Putamen (tissue), 1 donor: ENCODE measurements around the gene EPS8.
"Not testable (repeated sequence)": the region's sequence is repeated elsewhere in the genome, so short reads cannot be mapped to it uniquely, and the experiment has no call there.

ENCODE experiments used
- DNase-seq: peaks from one replicate; pipeline ENCODE4 v3.0.0-alpha.2; 2016; ENCODE audit warnings: low spot score

The EPS8 gene

GRCh38 chr12:15756822-15757221 lies 32.4 kb downstream of the EPS8 start:
- no peak for DNase-seq

- DNase-seq: no peak
Observed at GRCh38 chr12:15754233-15754632, 35.0 kb downstream of the EPS8 start.

GRCh38 chr12:15752785-15753184 lies 36.4 kb downstream of the EPS8 start:
- no peak for DNase-seq

- no peak for DNase-seq
Observed at GRCh38 chr12:15751741-15752140, 37.4 kb downstream of the EPS8 start.

GRCh38 chr12:15749937-15750336 lies 39.3 kb downstream of the EPS8 start:
- no peak for DNase-seq

- not testable (repeated sequence) for DNase-seq
Observed at GRCh38 chr12:15741870-15742269, 47.3 kb downstream of the EPS8 start.

- no peak for DNase-seq
Observed at GRCh38 chr12:15741082-15741481, 48.1 kb downstream of the EPS8 start.

- not testable (repeated sequence) for DNase-seq
Observed at GRCh38 chr12:15740389-15740788, 48.8 kb downstream of the EPS8 start.

GRCh38 chr12:15738438-15739015 lies 50.7 kb downstream of the EPS8 start:
- DNase-seq: no peak

- DNase-seq: no peak
Observed at GRCh38 chr12:15735837-15736615, 53.2 kb downstream of the EPS8 start.

- no peak for DNase-seq
Observed at GRCh38 chr12:15733136-15733535, 56.1 kb downstream of the EPS8 start.

GRCh38 chr12:15732341-15733061 lies 56.7 kb downstream of the EPS8 start:
- DNase-seq: no peak

GRCh38 chr12:15731940-15732339 lies 57.2 kb downstream of the EPS8 start:
- no peak for DNase-seq

GRCh38 chr12:15729097-15729496 lies 60.1 kb downstream of the EPS8 start:
- DNase-seq: no peak

GRCh38 chr12:15728118-15728598 lies 61.0 kb downstream of the EPS8 start:
- DNase-seq: no peak

GRCh38 chr12:15726878-15727150 lies 62.4 kb downstream of the EPS8 start:
- DNase-seq: no peak

GRCh38 chr12:15726027-15726877 lies 62.9 kb downstream of the EPS8 start:
- DNase-seq: peak; percentile 33

GRCh38 chr12:15722951-15723350 lies 66.2 kb downstream of the EPS8 start:
- no peak for DNase-seq

- DNase-seq: no peak
Observed at GRCh38 chr12:15721316-15722115, 67.7 kb downstream of the EPS8 start.

- no peak for DNase-seq
Observed at GRCh38 chr12:15720295-15720694, 68.9 kb downstream of the EPS8 start.

GRCh38 chr12:15719230-15719629 lies 70.0 kb downstream of the EPS8 start:
- no peak for DNase-seq
